ENCODE results near the gene IRF9. TPM values are rescaled to one million over a fixed set of nuclear protein-coding genes. Genes with fewer than 3 reads are reported as not detected.

IRF9 gene, protein sequence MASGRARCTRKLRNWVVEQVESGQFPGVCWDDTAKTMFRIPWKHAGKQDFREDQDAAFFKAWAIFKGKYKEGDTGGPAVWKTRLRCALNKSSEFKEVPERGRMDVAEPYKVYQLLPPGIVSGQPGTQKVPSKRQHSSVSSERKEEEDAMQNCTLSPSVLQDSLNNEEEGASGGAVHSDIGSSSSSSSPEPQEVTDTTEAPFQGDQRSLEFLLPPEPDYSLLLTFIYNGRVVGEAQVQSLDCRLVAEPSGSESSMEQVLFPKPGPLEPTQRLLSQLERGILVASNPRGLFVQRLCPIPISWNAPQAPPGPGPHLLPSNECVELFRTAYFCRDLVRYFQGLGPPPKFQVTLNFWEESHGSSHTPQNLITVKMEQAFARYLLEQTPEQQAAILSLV
- 66.5 and 71.3 TPM in 2 replicates for total RNA-seq

DNA sequence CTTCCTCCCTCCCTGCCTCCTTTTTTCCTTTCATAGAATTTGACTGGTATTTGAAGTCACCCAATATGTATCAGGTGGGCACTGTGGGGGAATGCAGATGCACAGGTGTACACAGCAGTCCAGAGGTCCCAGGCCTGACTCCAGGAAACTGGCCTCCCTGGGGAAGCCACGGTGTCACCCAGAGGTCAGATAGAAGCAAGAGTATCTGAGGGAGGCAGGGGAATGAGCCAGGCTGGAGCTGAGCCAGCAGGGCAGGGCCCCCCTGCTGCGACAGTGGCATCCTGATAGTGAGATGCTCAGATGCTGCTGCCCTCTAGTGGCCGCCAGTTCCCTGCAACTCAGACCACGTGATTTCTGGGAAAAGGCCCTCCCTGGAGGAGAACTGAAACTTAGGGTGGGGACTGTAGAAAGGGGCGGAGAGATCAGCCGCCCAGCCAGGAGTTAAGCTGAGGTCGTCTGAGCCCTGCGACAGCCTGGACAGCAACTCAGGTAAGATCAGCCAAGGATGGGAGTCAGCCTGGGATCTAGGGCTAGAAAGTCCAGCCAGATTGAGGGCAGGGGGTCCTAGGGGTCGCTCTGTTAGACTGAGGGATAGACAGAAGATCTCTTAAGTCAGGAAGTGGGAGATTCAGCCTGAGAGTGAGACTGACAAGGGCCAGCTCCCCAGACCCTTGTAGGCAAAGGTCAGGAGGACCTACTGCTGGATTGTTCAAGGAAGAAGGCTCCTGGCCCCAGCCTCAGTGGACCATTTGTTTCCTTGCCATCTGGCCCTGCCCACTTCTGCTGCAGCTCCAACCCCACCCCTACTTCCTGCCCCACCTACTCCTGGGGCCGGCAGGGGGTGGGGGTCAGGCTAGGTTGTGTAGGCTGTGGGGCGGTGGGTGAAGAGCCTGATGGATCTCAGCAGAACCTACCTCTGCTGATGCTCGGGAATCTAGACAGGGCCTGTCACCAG lies at the start of gene IRF9:
Gene IRF9 (plus strand): TSS at position 416 of the 955 bp plus-strand sequence. CDS start 880 bp downstream, outside the sequence.
- Histone ChIP-seq H3K4me3 (ENCODE audit: low read depth, low read length) (peak within 1 kb of the TSS; percentile 66), H3K36me3 (ENCODE audit: control insufficient read depth, insufficient read depth, low read length) (peaks cover 13% of the 10 kb centered on the region), H3K27me3 (ENCODE audit: control insufficient read depth, insufficient read depth, low read length) (no peaks in the 10 kb centered on the region)
- peak; percentile 73 for DNase-seq (ENCODE audit: low read depth)
- TF ChIP-seq, protein P1, sequence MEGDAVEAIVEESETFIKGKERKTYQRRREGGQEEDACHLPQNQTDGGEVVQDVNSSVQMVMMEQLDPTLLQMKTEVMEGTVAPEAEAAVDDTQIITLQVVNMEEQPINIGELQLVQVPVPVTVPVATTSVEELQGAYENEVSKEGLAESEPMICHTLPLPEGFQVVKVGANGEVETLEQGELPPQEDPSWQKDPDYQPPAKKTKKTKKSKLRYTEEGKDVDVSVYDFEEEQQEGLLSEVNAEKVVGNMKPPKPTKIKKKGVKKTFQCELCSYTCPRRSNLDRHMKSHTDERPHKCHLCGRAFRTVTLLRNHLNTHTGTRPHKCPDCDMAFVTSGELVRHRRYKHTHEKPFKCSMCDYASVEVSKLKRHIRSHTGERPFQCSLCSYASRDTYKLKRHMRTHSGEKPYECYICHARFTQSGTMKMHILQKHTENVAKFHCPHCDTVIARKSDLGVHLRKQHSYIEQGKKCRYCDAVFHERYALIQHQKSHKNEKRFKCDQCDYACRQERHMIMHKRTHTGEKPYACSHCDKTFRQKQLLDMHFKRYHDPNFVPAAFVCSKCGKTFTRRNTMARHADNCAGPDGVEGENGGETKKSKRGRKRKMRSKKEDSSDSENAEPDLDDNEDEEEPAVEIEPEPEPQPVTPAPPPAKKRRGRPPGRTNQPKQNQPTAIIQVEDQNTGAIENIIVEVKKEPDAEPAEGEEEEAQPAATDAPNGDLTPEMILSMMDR (IDR thresholded peaks at IDR 0.05; ENCODE audit: insufficient read depth, low read length, poor library complexity, severe bottlenecking) = peak; percentile 91

DNA sequence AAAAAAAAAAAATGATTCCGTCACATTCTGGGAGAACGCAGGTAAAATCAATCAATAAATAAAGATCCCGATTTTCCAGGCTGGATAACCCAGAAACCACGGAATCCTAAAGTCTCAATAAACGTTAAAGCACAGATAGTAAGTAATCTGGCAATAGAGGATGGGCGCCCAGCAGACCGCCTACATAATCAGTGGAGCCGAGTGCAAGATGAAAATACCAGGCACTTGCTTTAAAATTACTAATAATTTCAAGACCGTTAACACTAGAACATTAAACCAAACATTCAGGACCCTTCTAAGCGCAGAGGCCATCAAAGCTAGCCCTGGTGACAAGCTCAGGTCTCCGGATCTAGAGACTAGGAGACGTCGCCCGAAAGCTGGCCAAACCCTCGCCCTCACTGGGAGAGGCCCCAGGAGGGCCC lies 47.7 kb upstream of the IRF9 start:
- H3K27me3 ChIP-seq (ENCODE audit: control insufficient read depth, insufficient read depth, low read length) = no peaks in the 10 kb centered on the region
- TF ChIP-seq, protein P1 (IDR thresholded peaks at IDR 0.05; ENCODE audit: insufficient read depth, low read length, poor library complexity, severe bottlenecking) = no peak

DNA sequence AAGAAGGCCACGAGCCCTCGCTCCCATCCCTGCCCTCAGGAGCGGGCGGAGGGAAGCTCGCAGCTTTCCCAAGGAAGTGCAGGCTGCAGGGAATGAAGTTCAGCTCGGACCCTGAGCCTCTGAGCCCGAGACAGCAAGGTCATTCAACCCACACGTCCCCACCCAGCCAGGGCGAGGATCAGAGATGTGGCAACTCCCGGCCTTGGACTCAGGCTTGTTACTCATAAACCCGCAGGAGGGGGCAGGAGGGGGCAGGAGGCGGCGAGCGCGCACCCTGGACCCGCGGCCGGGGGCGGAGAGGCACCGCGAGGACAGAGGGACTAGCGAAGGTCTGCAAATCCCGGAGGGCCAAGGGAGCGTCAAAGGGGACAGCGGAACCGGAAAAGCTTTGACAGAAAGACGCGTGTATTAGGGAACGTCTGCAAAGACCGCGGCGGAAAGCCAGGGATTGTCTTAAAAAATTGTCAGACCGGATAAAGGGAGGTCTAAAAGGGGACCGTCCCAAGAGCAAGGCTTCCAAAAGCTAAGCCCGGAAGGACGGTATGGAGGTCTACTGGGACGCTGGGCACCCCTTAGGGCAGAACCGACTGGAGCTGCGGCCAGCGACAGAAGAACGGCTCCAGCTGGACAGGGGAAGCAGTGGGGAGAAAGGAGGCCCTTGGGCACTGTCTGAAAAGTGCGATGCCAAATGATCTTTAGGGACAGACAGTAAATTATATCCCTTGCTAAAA lies 47.1 kb upstream of the IRF9 start:
- no peaks in the 10 kb centered on the region for H3K27me3 ChIP-seq (ENCODE audit: control insufficient read depth, insufficient read depth, low read length)
- peak; percentile 76 for DNase-seq (ENCODE audit: low read depth)
- TF ChIP-seq, protein P1 (IDR thresholded peaks at IDR 0.05; ENCODE audit: insufficient read depth, low read length, poor library complexity, severe bottlenecking) = no peak

More for the DNA sequence above, 47.7 kb upstream of the IRF9 start:
- Histone ChIP-seq H3K36me3 (ENCODE audit: control insufficient read depth, insufficient read depth, low read length) (no peaks in the 10 kb centered on the region), H3K4me3 (ENCODE audit: low read depth, low read length) (peak overlapping the region; percentile 65)
- DNase-seq (ENCODE audit: low read depth) = no peak

DNA sequence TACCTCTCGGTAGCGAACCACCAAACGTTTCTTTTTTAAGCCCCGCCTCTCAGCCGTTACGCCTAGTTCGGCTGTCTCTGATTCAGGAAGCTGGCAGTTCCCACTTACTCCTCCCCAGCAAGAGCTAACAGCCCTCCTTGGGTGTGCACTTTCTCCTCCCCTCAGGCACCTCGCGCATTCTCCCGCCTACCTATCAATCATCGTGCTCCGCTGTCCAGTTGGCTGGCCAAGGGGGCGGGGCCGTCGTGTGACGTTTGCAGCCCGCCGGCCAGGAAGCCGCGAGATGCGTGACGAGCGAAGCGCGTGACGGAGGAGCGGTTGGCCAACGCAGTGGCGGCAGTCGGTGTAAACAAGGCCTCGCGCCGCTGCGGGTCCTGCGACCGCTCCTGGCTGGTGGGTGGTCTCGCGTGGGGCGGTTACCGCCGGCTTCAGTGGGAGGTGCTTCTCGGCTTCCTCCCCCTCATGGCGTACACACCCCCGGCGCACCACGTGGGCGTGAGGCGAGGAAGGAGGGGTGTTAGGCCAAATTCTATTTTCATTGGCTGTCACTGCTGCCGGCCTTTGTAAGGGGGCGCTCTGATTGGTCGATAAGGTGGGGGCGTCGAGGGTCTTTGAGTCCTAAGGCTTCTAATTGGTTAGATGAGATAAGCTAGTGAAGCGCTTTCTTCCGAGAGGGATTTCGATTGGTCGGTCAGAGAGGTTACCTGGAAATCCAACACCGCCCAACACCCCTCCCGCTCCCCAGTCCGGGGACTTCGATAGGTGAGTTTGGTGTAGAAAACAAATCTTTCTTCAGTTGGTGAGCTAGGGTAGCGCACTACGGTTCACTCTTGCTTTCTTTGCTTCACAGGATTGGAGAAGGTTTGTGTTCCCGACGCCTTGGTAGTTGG lies 46.3 kb upstream of the IRF9 start, which contains the start of the genes DCAF11 and NRL:
Gene DCAF11 (plus strand): TSS at position 246 of the 890 bp plus-strand sequence. CDS start 818 bp downstream, outside the sequence.
Gene NRL (minus strand): TSS at position 418 of the 890 bp plus-strand sequence. CDS start 32,101 bp downstream, outside the sequence.
- TF ChIP-seq, protein P1 (IDR thresholded peaks at IDR 0.05; ENCODE audit: insufficient read depth, low read length, poor library complexity, severe bottlenecking) = no peak
- H3K27me3 ChIP-seq (ENCODE audit: control insufficient read depth, insufficient read depth, low read length) = no peaks in the 10 kb centered on the region
- H3K36me3 ChIP-seq (ENCODE audit: control insufficient read depth, insufficient read depth, low read length) = peaks cover 3% of the 10 kb centered on the region
- peak; percentile 99 for DNase-seq (ENCODE audit: low read depth)
- peak within 1 kb of the TSS; percentile 65 for H3K4me3 ChIP-seq (ENCODE audit: low read depth, low read length)

More for the DNA sequence above, 47.1 kb upstream of the IRF9 start:
- H3K4me3 ChIP-seq (ENCODE audit: low read depth, low read length) = peak overlapping the region; percentile 65
- peaks cover under 1% of the 10 kb centered on the region for H3K36me3 ChIP-seq (ENCODE audit: control insufficient read depth, insufficient read depth, low read length)

All from kidney epithelial cell (primary cell).